ENCODE results near the gene PLA2G2D.

The PLA2G2D gene

DNA sequence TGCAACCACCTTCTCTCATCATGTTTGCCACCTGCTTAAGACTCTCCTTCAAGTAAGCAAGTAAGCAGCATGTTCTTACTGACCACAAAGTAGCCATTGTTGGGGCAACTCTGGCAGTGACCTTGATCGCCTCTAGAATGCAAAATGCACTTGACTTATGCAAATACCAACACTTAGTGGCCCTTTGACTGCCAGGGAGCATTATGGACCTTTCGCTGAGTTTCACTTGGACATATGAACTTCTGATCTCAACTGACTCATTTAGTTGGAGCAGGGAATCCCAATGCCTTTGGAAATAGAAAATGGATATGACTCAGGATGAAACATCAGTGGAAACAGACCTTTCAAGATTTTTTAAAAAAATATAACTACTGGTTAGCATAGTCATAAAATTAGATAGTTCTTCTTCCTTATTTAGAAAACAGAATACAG lies 55.5 kb downstream of the PLA2G2D start (continued):
- no peak for TF ChIP-seq PBX3 (CRISPR knock-in tag; IDR thresholded peaks at IDR 0.05)
- no peak for TF ChIP-seq SALL2 (tag by site-specific recombination; IDR thresholded peaks at IDR 0.05; ENCODE audit: borderline replicate concordance)
- no peak for TF ChIP-seq GLI4 (tag by site-specific recombination; IDR thresholded peaks at IDR 0.05)
- TF ChIP-seq ZBTB7A (tag by site-specific recombination; IDR thresholded peaks at IDR 0.05; ENCODE audit: low read depth): no peak
- TF ChIP-seq, protein P1, sequence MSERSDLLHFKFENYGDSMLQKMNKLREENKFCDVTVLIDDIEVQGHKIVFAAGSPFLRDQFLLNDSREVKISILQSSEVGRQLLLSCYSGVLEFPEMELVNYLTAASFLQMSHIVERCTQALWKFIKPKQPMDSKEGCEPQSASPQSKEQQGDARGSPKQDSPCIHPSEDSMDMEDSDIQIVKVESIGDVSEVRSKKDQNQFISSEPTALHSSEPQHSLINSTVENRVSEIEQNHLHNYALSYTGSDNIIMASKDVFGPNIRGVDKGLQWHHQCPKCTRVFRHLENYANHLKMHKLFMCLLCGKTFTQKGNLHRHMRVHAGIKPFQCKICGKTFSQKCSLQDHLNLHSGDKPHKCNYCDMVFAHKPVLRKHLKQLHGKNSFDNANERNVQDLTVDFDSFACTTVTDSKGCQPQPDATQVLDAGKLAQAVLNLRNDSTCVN (tag by site-specific recombination; optimal IDR thresholded peaks at IDR 0.05): no peak
- TF ChIP-seq, protein P2, sequence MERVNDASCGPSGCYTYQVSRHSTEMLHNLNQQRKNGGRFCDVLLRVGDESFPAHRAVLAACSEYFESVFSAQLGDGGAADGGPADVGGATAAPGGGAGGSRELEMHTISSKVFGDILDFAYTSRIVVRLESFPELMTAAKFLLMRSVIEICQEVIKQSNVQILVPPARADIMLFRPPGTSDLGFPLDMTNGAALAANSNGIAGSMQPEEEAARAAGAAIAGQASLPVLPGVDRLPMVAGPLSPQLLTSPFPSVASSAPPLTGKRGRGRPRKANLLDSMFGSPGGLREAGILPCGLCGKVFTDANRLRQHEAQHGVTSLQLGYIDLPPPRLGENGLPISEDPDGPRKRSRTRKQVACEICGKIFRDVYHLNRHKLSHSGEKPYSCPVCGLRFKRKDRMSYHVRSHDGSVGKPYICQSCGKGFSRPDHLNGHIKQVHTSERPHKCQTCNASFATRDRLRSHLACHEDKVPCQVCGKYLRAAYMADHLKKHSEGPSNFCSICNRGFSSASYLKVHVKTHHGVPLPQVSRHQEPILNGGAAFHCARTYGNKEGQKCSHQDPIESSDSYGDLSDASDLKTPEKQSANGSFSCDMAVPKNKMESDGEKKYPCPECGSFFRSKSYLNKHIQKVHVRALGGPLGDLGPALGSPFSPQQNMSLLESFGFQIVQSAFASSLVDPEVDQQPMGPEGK (tag by site-specific recombination; IDR thresholded peaks at IDR 0.05): no peak
- TF ChIP-seq TRIM28 (IDR thresholded peaks at IDR 0.05; ENCODE audit: borderline replicate concordance, low read length): no peak
- TF ChIP-seq, protein P3, sequence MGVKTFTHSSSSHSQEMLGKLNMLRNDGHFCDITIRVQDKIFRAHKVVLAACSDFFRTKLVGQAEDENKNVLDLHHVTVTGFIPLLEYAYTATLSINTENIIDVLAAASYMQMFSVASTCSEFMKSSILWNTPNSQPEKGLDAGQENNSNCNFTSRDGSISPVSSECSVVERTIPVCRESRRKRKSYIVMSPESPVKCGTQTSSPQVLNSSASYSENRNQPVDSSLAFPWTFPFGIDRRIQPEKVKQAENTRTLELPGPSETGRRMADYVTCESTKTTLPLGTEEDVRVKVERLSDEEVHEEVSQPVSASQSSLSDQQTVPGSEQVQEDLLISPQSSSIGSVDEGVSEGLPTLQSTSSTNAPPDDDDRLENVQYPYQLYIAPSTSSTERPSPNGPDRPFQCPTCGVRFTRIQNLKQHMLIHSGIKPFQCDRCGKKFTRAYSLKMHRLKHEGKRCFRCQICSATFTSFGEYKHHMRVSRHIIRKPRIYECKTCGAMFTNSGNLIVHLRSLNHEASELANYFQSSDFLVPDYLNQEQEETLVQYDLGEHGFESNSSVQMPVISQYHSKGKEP (tag by site-specific recombination; IDR thresholded peaks at IDR 0.05): no peak
- no peak for TF ChIP-seq ZNF843 (tag by site-specific recombination; IDR thresholded peaks at IDR 0.05)
- TF ChIP-seq GFI1B (tag by site-specific recombination; IDR thresholded peaks at IDR 0.05): no peak

Measured in HEK293 (cell line).